ENCODE results near the gene ZSWIM6. TPM values are rescaled to one million over a fixed set of nuclear protein-coding genes. Genes with fewer than 3 reads are reported as not detected.

ZSWIM6 gene
- total RNA-seq, 2 experiments from 2014 or later = 4.5 to 5.7 TPM

DNA sequence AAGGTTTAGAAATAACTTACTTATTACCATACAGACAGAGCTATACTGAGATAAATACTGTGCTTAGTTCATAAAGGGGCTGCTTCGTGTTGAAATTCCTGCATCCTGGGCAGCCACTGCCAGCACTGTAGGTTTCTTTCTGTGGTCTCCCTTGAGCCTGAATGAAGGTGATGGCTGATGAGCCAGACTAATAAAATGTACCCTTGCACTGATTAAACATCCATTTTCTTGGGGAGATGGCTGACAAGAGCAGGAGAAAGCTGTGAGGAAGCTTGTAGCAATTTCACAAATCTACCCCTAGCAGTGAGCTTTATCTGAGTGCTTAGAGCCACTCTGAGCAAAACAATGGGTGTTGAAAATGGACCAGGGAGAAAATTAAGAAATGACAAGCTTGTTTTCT lies 23.3 kb upstream of the ZSWIM6 start:
- H3K27ac Mint-ChIP-seq = no peak overlapping the region
- DNase-seq = no peak

GRCh38 chr5:61309115-61309514 lies 22.9 kb upstream of the ZSWIM6 start:
- Mint-ChIP-seq H3K9me3 (ENCODE audit: low read depth) (no peaks in the 10 kb centered on the region), H3K27me3 (peaks cover 12% of the 10 kb centered on the region), H3K36me3 (ENCODE audit: low read depth) (no peaks in the 10 kb centered on the region), H3K4me1 (peaks cover 13% of the 10 kb centered on the region), H3K4me3 (no peak overlapping the region), H3K27ac (no peak overlapping the region)
- CTCF ChIA-PET = interaction anchor here (0.6 kb wide), 1 partner anchor 464 kb away, joined by 5 read pairs; no protein-coding TSS in a partner anchor
- intact Hi-C loops (cut with DNase I, micrococcal nuclease) = no loop called here
- POLR2A ChIA-PET = no interaction called here
- DNase-seq (no peak), ATAC-seq (no peak)

More for the DNA sequence above, 23.3 kb upstream of the ZSWIM6 start:
- intact Hi-C loops (cut with DNase I, micrococcal nuclease) = no loop called here
- no peak overlapping the region for H3K4me3 Mint-ChIP-seq
- ATAC-seq = no peak
- CTCF ChIA-PET = interaction anchor here (0.6 kb wide), 1 partner anchor 463 kb away, joined by 5 read pairs; no protein-coding TSS in a partner anchor
- H3K4me1 Mint-ChIP-seq = peaks cover 9% of the 10 kb centered on the region
- H3K36me3 Mint-ChIP-seq (ENCODE audit: low read depth) = no peaks in the 10 kb centered on the region
- H3K9me3 Mint-ChIP-seq (ENCODE audit: low read depth) = no peaks in the 10 kb centered on the region
- POLR2A ChIA-PET = no interaction called here
- peaks cover 12% of the 10 kb centered on the region for H3K27me3 Mint-ChIP-seq

- DNase-seq = no peak
- Mint-ChIP-seq H3K27me3 (peaks cover 11% of the 10 kb centered on the region), H3K9me3 (ENCODE audit: low read depth) (no peaks in the 10 kb centered on the region), H3K27ac (no peak overlapping the region), H3K4me1 (peaks cover 12% of the 10 kb centered on the region), H3K4me3 (no peak overlapping the region), H3K36me3 (ENCODE audit: low read depth) (no peaks in the 10 kb centered on the region)
- CTCF ChIA-PET = no interaction called here
- intact Hi-C loops (cut with DNase I, micrococcal nuclease) = no loop called here
- ATAC-seq = no peak
- POLR2A ChIA-PET = no interaction called here
These were observed 20.9 kb upstream of the ZSWIM6 start for GRCh38 chr5:61311056-61311610.

DNA sequence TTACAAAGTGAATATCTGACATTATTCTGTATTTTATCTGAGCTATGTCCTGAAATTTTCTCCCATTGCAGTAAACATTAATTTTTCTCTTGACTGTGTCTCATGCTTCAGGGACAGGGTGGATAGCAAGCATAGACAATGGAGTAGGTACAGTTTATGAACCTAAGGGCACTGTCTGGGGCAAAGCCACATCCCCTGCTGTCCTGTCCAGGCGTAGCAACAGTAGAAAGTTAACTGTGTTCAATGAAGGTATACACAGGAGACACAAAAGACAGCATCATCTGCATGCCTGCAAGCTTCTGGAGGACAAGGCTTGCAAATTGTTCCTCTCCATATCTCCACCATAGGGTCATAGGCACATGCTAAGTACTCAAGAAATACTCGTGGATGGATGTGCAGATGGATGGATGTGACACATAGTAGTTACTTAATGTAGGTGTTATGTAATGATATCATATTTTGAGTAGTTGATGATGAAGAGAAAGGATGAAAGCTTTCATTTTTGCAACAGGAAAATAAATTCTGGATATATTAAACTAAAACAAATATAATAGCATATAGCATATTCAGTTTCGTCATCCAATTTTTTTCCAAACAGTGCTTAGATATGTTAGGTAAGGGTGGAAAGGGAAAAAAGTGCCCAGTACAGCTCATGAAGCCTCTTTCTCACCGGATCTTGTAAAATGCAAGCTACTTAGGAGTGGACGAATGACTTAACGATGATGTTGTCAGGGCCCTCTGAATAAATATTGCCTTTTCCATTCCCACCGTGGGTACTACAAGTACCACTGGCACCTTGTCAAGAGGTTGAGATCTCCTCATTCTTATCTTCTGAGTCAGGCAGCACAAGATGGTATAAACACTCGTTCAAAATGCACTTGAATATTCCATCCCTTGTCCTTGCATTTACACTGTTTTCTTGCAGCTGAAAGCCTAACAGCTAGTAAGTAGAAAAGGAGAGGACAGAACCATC lies 19.9 kb upstream of the ZSWIM6 start:
- ATAC-seq (no peak), DNase-seq (no peak)
- Mint-ChIP-seq H3K9me3 (ENCODE audit: low read depth) (no peaks in the 10 kb centered on the region), H3K4me1 (peaks cover 8% of the 10 kb centered on the region), H3K36me3 (ENCODE audit: low read depth) (no peaks in the 10 kb centered on the region), H3K4me3 (no peak overlapping the region), H3K27ac (no peak overlapping the region), H3K27me3 (peaks cover 7% of the 10 kb centered on the region)
- intact Hi-C loops (cut with DNase I, micrococcal nuclease) = no loop called here
- CTCF ChIA-PET = no interaction called here
- POLR2A ChIA-PET = no interaction called here

DNA sequence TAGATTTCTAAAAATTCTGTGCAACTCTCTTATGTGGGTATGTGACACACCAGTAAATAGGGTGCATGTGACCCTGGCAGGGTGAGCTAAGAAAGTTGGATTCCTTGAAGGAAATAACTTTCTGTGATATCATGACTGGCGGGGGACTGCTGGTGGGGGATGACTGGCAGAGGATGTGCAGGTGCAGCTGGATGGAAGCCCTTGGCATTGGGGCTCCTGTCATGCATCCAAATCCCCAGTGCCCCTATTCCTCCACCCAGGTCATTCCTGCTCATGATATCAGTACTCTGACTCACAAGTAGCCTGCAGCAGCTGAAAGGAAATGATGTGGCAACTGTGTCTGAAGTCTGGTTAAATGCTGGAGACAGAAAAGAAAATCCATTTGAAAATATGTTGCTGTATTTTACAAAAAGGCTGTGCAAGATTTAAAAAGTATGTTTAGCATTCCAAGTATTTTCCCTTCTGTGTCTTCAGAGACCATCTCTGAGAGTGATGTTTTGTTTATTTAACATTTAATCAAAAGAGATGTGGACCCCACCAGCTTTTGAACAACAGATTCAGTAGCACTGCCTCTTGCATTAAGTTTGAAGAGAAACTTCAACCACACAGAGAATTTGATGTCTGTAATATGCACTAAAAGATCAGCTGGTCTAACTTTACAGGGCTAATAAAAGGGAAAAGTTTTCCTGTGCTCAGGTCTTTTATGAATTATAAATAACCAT lies 17.9 kb upstream of the ZSWIM6 start:
- Mint-ChIP-seq H3K4me3 (no peak overlapping the region), H3K4me1 (peaks cover 6% of the 10 kb centered on the region), H3K27me3 (peaks cover 5% of the 10 kb centered on the region), H3K9me3 (ENCODE audit: low read depth) (no peaks in the 10 kb centered on the region), H3K27ac (no peak overlapping the region), H3K36me3 (ENCODE audit: low read depth) (no peaks in the 10 kb centered on the region)
- ChIA-PET POLR2A (no interaction called here), CTCF (interaction anchor here (0.9 kb wide), 1 partner anchor 9 kb away, joined by 3 read pairs; no protein-coding TSS in a partner anchor)
- DNase-seq (no peak), ATAC-seq (peak; percentile 61)
- intact Hi-C loops (cut with DNase I, micrococcal nuclease) = no loop called here

- Mint-ChIP-seq H3K27ac (no peak overlapping the region), H3K4me3 (no peak overlapping the region), H3K36me3 (ENCODE audit: low read depth) (no peaks in the 10 kb centered on the region), H3K9me3 (ENCODE audit: low read depth) (no peaks in the 10 kb centered on the region), H3K4me1 (peaks cover 18% of the 10 kb centered on the region), H3K27me3 (peaks cover 5% of the 10 kb centered on the region)
- ChIA-PET CTCF (interaction anchor here (0.6 to 0.7 kb wide), 3 partner anchors 9 to 340 kb away, joined by 3 read pairs; no protein-coding TSS in a partner anchor), POLR2A (no interaction called here)
- intact Hi-C loops (cut with DNase I, micrococcal nuclease) = no loop called here
- no peak for DNase-seq
- ATAC-seq = no peak
These were observed 13.7 kb upstream of the ZSWIM6 start for GRCh38 chr5:61318376-61318775.

- POLR2A ChIA-PET = no interaction called here
- intact Hi-C loops (cut with DNase I, micrococcal nuclease) = no loop called here
- CTCF ChIA-PET = no interaction called here
- H3K27me3 Mint-ChIP-seq = peaks cover 8% of the 10 kb centered on the region
- DNase-seq (peak; percentile 17), ATAC-seq (peak; percentile 39)
- no peaks in the 10 kb centered on the region for H3K9me3 Mint-ChIP-seq (ENCODE audit: low read depth)
- no peak overlapping the region for H3K4me3 Mint-ChIP-seq
- H3K27ac Mint-ChIP-seq = no peak overlapping the region
- peaks cover 13% of the 10 kb centered on the region for H3K4me1 Mint-ChIP-seq
- no peaks in the 10 kb centered on the region for H3K36me3 Mint-ChIP-seq (ENCODE audit: low read depth)
These were observed 12.5 kb upstream of the ZSWIM6 start for GRCh38 chr5:61319388-61320146.

DNA sequence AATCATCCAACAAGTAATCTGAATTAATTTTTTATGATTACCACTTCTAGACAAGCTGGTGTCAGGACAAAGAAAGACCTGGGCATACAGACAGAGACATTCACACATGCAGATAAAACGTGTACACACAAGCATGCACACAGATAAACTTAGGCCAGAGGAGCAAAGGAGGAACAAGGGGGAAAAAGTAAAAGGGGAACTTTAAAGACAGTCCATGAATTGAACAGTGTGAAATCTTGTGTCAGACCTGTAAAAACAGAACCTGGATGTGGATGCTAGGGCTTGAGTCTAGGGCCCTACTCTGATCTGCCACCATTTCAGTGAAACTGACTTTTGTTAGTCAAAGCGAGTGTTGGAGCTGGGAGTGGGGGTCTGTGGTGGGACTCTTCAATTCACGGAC lies 11.2 kb upstream of the ZSWIM6 start:
- Mint-ChIP-seq H3K9me3 (ENCODE audit: low read depth) (no peaks in the 10 kb centered on the region), H3K36me3 (ENCODE audit: low read depth) (no peaks in the 10 kb centered on the region), H3K4me1 (peaks cover 13% of the 10 kb centered on the region), H3K27ac (no peak overlapping the region), H3K4me3 (no peak overlapping the region), H3K27me3 (peaks cover 7% of the 10 kb centered on the region)
- POLR2A ChIA-PET = no interaction called here
- intact Hi-C loops (cut with DNase I, micrococcal nuclease) = no loop called here
- DNase-seq (no peak), ATAC-seq (no peak)
- CTCF ChIA-PET = interaction anchor here (0.6 kb wide), 1 partner anchor 14 kb away, joined by 3 read pairs; no protein-coding TSS in a partner anchor

DNA sequence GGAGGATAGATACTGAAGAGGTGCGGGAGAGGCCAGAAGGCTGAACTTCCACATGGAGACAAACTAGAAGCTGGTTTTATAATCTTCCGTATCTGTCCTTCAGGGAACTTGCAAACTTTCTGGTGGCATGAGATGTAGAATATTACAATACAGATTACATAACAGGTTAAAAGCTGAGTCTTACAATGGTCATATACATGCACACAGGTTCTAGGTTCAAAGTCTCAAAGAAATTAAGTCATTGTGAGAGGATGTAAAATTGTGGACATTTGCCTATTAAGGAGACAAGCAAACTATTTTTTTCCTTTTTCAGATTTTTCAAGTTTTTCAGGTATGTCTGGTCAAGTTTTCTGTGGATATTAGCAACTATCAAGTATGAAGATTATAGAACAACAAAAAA lies 10.4 kb upstream of the ZSWIM6 start:
- intact Hi-C loops (cut with DNase I, micrococcal nuclease) = no loop called here
- H3K4me3 Mint-ChIP-seq = no peak overlapping the region
- H3K4me1 Mint-ChIP-seq = peaks cover 13% of the 10 kb centered on the region
- ChIA-PET POLR2A (no interaction called here), CTCF (no interaction called here)
- ATAC-seq = no peak
- no peaks in the 10 kb centered on the region for H3K36me3 Mint-ChIP-seq (ENCODE audit: low read depth)
- H3K27me3 Mint-ChIP-seq = peaks cover 9% of the 10 kb centered on the region
- H3K9me3 Mint-ChIP-seq (ENCODE audit: low read depth) = no peaks in the 10 kb centered on the region
- DNase-seq = no peak
- no peak overlapping the region for H3K27ac Mint-ChIP-seq

- no peak overlapping the region for H3K4me3 Mint-ChIP-seq
- DNase-seq (no peak), ATAC-seq (no peak)
- ChIA-PET POLR2A (no interaction called here), CTCF (interaction anchor here (1.3 kb wide), 1 partner anchor 9 kb away, joined by 3 read pairs; no protein-coding TSS in a partner anchor)
- H3K9me3 Mint-ChIP-seq (ENCODE audit: low read depth) = no peaks in the 10 kb centered on the region
- peaks cover 19% of the 10 kb centered on the region for H3K4me1 Mint-ChIP-seq
- intact Hi-C loops (cut with DNase I, micrococcal nuclease) = no loop called here
- H3K36me3 Mint-ChIP-seq (ENCODE audit: low read depth) = no peaks in the 10 kb centered on the region
- H3K27me3 Mint-ChIP-seq = peaks cover 15% of the 10 kb centered on the region
- no peak overlapping the region for H3K27ac Mint-ChIP-seq
These were observed 9.0 kb upstream of the ZSWIM6 start for GRCh38 chr5:61322738-61323725.

Measured in activated CD4-positive, alpha-beta T cell treated with anti-CD3 and anti-CD28 coated beads for 36 hours (primary cell).